A549 (cell line): ENCODE results near the gene DIAPH2.

Experiments
- CTCF ChIP-seq: fragments of >200 bp; sonication (Bioruptor Twin); formaldehyde crosslinking; IDR thresholded peaks from 3 replicates; pipeline ENCODE4 v1.5.1; 2016
- EHMT2 ChIP-seq: fragments of 200-600 bp; sonication (generic); IDR thresholded peaks from 2 replicates; pipeline ENCODE4 v1.6.1; 2016; ENCODE audit warnings: antibody characterized with exemption, low read depth, mild to moderate bottlenecking, moderate library complexity
- EP300 ChIP-seq, 2 experiments: fragments of >200 bp; sonication (Bioruptor Twin); formaldehyde crosslinking; IDR thresholded peaks; 2 replicates in 1 of 2; 3 replicates in 1 of 2; pipeline ENCODE4 v1.6.1; 2016 to 2017
- KDM1A ChIP-seq: fragments of 200-600 bp; sonication (generic); IDR thresholded peaks from 2 replicates; pipeline ENCODE4 v1.6.1; 2016; ENCODE audit warnings: low read depth, mild to moderate bottlenecking
- MAX ChIP-seq: IDR thresholded peaks from 2 replicates; pipeline ENCODE4 v1.6.1; 2012
- MYC ChIP-seq: IDR thresholded peaks from 2 replicates; pipeline ENCODE4 v1.6.1; 2012; ENCODE audit warnings: mild to moderate bottlenecking, inconsistent platforms, low read length, improper control_type of control experiment, borderline replicate concordance
- POLR2A ChIP-seq: IDR thresholded peaks from 2 replicates; pipeline ENCODE4 v1.6.1; 2012; ENCODE audit warnings: mild to moderate bottlenecking, low read length
- POLR2AphosphoS2 ChIP-seq: conservative IDR thresholded peaks from 2 replicates; pipeline ENCODE4 v1.6.1; 2012; ENCODE audit warnings: low read length, improper control_type of control experiment, inconsistent platforms

- TF ChIP-seq CTCF (no peak), EP300 (IDR thresholded peaks at IDR 0.05) (no peak), MYC (no peak), POLR2A (no peak), KDM1A (no peak), MAX (no peak), EHMT2 (no peak), POLR2AphosphoS2 (no peak)
Measured at GRCh38 chrX:97517763-97518162, 833.1 kb downstream of the DIAPH2 start.
